HUDEP-2 (cell line): ENCODE measurements around the gene SLC1A2.
A peak's percentile ranks its signal among the peaks of the same experiment; 100 is the strongest.

Experiments
- DNase-seq, 76 experiments: peaks; one replicate each; lab custom pipeline; 2025; ENCODE audit not compliant: unreplicated experiment in 76 of 76; lab: John Stamatoyannopoulos, UW

Gene SLC1A2

GRCh38 chr11:35330156-35330889, 89.0 kb downstream of the SLC1A2 start:
- peak in 1 of 76 experiments; percentile 1 for DNase-seq

- DNase-seq = no peak
These were observed 91.5 kb downstream of the SLC1A2 start for GRCh38 chr11:35327829-35328228.

GRCh38 chr11:35326266-35326879, 93.0 kb downstream of the SLC1A2 start:
- DNase-seq = no peak

- DNase-seq = no peak
These were observed 94.4 kb downstream of the SLC1A2 start for GRCh38 chr11:35324981-35325380.

GRCh38 chr11:35324183-35324886, 95.0 kb downstream of the SLC1A2 start:
- DNase-seq = no peak

GRCh38 chr11:35323076-35323868, 96.1 kb downstream of the SLC1A2 start:
- no peak for DNase-seq

GRCh38 chr11:35322318-35322979, 96.9 kb downstream of the SLC1A2 start:
- DNase-seq = no peak

- DNase-seq = no peak
These were observed 97.6 kb downstream of the SLC1A2 start for GRCh38 chr11:35321532-35322317.

GRCh38 chr11:35321111-35321510, 98.2 kb downstream of the SLC1A2 start:
- DNase-seq = peak in 16 of 76 experiments; percentile 1 to 29 (median 10)

GRCh38 chr11:35318977-35319925, 100.1 kb downstream of the SLC1A2 start:
- DNase-seq = peak in 1 of 76 experiments; percentile 3

- no peak for DNase-seq
These were observed 101.0 kb downstream of the SLC1A2 start for GRCh38 chr11:35318309-35318708.

GRCh38 chr11:35317253-35317652, 102.1 kb downstream of the SLC1A2 start:
- DNase-seq = no peak

- DNase-seq = no peak
These were observed 103.2 kb downstream of the SLC1A2 start for GRCh38 chr11:35316161-35316560.

- DNase-seq = no peak
These were observed 105.6 kb downstream of the SLC1A2 start for GRCh38 chr11:35313760-35314153.

GRCh38 chr11:35313066-35313759, 106.1 kb downstream of the SLC1A2 start:
- DNase-seq = no peak

- no peak for DNase-seq
These were observed 108.0 kb downstream of the SLC1A2 start for GRCh38 chr11:35311331-35311730.

GRCh38 chr11:35308157-35308556, 111.2 kb downstream of the SLC1A2 start:
- no peak for DNase-seq

- DNase-seq = no peak
These were observed 112.1 kb downstream of the SLC1A2 start for GRCh38 chr11:35307221-35307621.
